ENCODE results near the gene RBBP7.

- TF ChIP-seq CTCF (IDR thresholded peaks at IDR 0.05; ENCODE audit: low read depth, low read length, poor library complexity, severe bottlenecking) (no peak), EZH2phosphoT487 (IDR thresholded peaks at IDR 0.05; ENCODE audit: borderline replicate concordance, low read length) (no peak)
Observed at GRCh38 chrX:16834806-16835205, 35.4 kb downstream of the RBBP7 start.

All from DOHH2 (cell line).